Aorta (tissue), 5 donors: ENCODE results near the gene COQ7. TPM values are rescaled to one million over a fixed set of nuclear protein-coding genes. Genes with fewer than 3 reads are reported as not detected.

Source experiments
- ATAC-seq: fragments of 200-7000 bp; cut with Tn5 transposase; one replicate; pipeline ENCODE4 v1.9.1; 2022; ENCODE audit warnings: moderate library complexity; ENCODE audit not compliant: low FRiP score
- DNase-seq, 2 donors: peaks; one replicate each; pipeline ENCODE4 v3.0.0-alpha.2; 2020
- H3K27ac ChIP-seq, 2 donors: one replicate each; pipeline ENCODE4 v1.5.1; 2013; ENCODE audit warnings: low read length in 2 of 2, mild to moderate bottlenecking in 2 of 2, moderate library complexity in 2 of 2, control low read depth in 1 of 2, inconsistent platforms in 1 of 2, low read depth in 1 of 2
- H3K27me3 ChIP-seq, 2 donors: one replicate each; pipeline ENCODE4 v1.6.1; 2013; ENCODE audit warnings: control low read depth in 1 of 2, low read length in 1 of 2, mild to moderate bottlenecking in 1 of 2, moderate library complexity in 1 of 2; ENCODE audit not compliant: insufficient read depth in 2 of 2, control insufficient read depth in 1 of 2
- H3K36me3 ChIP-seq, 2 donors: one replicate each; pipeline ENCODE4 v1.6.1; 2013; ENCODE audit warnings: control low read depth in 1 of 2, low read length in 1 of 2, mild to moderate bottlenecking in 1 of 2; ENCODE audit not compliant: insufficient read depth in 2 of 2, control insufficient read depth in 1 of 2
- H3K4me1 ChIP-seq, 2 donors: one replicate each; pipeline ENCODE4 v1.6.1; 2013; ENCODE audit warnings: low read length in 2 of 2, control low read depth in 1 of 2, mild to moderate bottlenecking in 1 of 2, moderate library complexity in 1 of 2; ENCODE audit not compliant: insufficient read depth in 2 of 2, control insufficient read depth in 1 of 2
- H3K4me3 ChIP-seq, 2 donors: one replicate each; pipeline ENCODE4 v1.5.1; 2013; ENCODE audit warnings: low read length in 2 of 2, control low read depth in 1 of 2, mild to moderate bottlenecking in 1 of 2
- H3K9me3 ChIP-seq: one replicate; pipeline ENCODE4 v1.6.1; 2013; ENCODE audit warnings: mild to moderate bottlenecking, low read length; ENCODE audit not compliant: control insufficient read depth
- WGBS, 2 donors: extraction: QIAGEN DNeasy Blood & Tissue Kit; methylation state at CpG; one replicate each; pipeline ENCODE4 v1.1.7; 2013; 5-methylcytosine and 5-hydroxymethylcytosine counted together
- intact Hi-C, 2 donors: fragments of 100-400 bp; cut with DNase I; formaldehyde crosslinking; loops; one replicate each; pipeline versions ENCODE4 v1.14.2 to v1.15.0; 2022
- polyA plus RNA-seq, 2 donors: library from polyadenylated mRNA; stranded (reverse); fragments of 200-250 nt; gene quantifications; one replicate each; pipeline ENCODE4 v1.2.3, GENCODE V29; 2013
- total RNA-seq, 2 donors: library from RNA; stranded (reverse); fragmentation: NEBNext Ultra II Directional; extraction: Animal tissue kit (Norgen Biotek cat#: 25700); gene quantifications; one replicate each; pipeline ENCODE4 v1.2.1, GENCODE V29; 2021
- donor health status: healthy with polysubstance abuse.
- donor health status: Bipolar disorder and iron deficiency.
- donor health status: DM: no; HTN: no; CAD: no.
- donor health status: DM: no; HTN: no; CAD: no.
- donor health status: DM: yes; HTN: yes; CAD: no.

The COQ7 gene
- total and polyA plus RNA-seq, 4 donors = 12.2 to 19.2 (median 17.8) TPM

GRCh38 chr16:19092653-19093410 is 25.4 kb downstream of the COQ7 start:
- Histone ChIP-seq H3K4me1 (no peaks in the 10 kb centered on the region), H3K4me3 (no peak overlapping the region), H3K9me3 (no peaks in the 10 kb centered on the region), H3K27me3 (no peaks in the 10 kb centered on the region), H3K27ac (no peak overlapping the region), H3K36me3 (no peaks in the 10 kb centered on the region)
- DNase-seq (no peak), ATAC-seq (no peak)
- 70 to 81% methylated on average over 2 of the region's 2 CpGs for WGBS, 2 donors
- intact Hi-C loops = loop anchor here in 1 of 2 donors (5.0 kb wide), 1 partner anchor 79 kb away; no protein-coding TSS in a partner anchor

GRCh38 chr16:19093631-19094541 is 26.5 kb downstream of the COQ7 start:
- Histone ChIP-seq H3K4me1 (no peaks in the 10 kb centered on the region), H3K27ac (no peak overlapping the region), H3K27me3 (no peaks in the 10 kb centered on the region), H3K36me3 (no peaks in the 10 kb centered on the region), H3K9me3 (peaks cover 2% of the 10 kb centered on the region), H3K4me3 (no peak overlapping the region)
- no peak for ATAC-seq
- 79 to 82% methylated on average over 13 to 15 of the region's 15 CpGs for WGBS, 2 donors
- DNase-seq = no peak
- intact Hi-C loops = loop anchor here in 1 of 2 donors (5.0 kb wide), 1 partner anchor 78 kb away; no protein-coding TSS in a partner anchor

DNA sequence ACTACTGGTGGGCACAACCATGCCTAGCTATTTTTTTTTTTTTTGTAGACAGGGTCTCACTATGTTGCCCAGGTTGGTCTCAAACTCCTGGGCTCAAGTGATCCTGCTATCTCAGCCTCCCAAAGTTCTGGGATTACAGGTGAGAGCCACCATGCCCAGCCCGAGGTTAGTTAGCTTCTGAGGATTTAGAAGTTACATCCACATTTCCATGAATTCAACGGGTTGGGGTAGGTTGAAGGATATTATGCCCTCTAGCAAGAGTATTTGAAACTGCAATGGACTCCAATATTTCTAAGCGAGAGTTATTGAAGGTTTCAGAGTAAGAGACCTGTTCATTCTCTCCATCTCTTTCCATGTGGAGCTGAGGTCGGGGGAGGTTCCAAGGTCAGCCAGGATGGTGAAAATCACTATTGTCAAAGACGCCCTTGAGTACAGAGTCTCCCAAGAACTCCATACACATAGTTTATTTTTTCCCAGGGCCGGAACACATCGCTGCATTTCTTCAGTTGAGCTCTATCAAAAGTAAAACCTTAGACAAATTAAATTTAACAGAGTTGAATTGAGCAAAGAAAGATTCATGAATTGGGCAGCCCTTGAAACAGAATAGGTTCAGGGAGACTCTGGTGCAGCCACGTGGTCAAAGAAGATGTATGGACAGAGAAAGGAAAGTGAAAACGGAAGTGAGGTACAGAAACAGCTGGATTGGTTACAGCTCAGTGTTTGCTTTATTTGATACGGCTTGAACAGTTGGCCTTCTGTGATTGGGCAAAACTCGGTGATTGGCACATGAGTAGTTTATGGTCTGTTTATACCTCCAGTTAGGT is 27.3 kb downstream of the COQ7 start:
- Histone ChIP-seq H3K9me3 (peaks cover 2% of the 10 kb centered on the region), H3K36me3 (no peaks in the 10 kb centered on the region), H3K27me3 (no peaks in the 10 kb centered on the region), H3K4me1 (no peaks in the 10 kb centered on the region), H3K27ac (no peak overlapping the region), H3K4me3 (no peak overlapping the region)
- DNase-seq (no peak), ATAC-seq (no peak)
- WGBS, 2 donors = 69 to 72% methylated on average over 11 of the region's 11 CpGs
- intact Hi-C loops = loop anchor here in 1 of 2 donors (5.0 kb wide), 1 partner anchor 78 kb away; no protein-coding TSS in a partner anchor

DNA sequence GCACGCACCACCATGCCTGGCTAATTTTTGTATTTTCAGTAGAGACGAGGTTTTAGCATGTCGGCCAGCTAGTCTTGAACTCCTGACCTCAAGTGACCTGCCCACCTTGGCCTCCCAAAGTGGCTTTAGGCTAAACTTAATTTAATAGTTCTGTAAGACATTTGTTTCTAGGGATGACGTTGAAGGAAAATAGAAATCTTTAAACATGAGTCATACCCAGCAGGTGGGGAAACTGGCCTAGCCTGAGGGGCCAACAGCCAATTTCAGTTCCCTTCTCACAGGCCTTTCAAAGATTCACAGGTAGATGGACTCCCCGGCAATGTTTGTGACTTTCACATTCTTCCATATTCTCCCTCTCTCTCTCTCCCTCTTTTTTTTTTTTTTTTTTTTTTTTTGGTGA is 28.2 kb downstream of the COQ7 start:
- Histone ChIP-seq H3K27ac (no peak overlapping the region), H3K36me3 (no peaks in the 10 kb centered on the region), H3K9me3 (peaks cover 2% of the 10 kb centered on the region), H3K4me1 (no peaks in the 10 kb centered on the region), H3K4me3 (no peak overlapping the region), H3K27me3 (no peaks in the 10 kb centered on the region)
- no peak for DNase-seq
- intact Hi-C loops = no loop called here
- ATAC-seq = no peak
- 79 to 86% methylated on average over 5 of the region's 5 CpGs for WGBS, 2 donors

DNA sequence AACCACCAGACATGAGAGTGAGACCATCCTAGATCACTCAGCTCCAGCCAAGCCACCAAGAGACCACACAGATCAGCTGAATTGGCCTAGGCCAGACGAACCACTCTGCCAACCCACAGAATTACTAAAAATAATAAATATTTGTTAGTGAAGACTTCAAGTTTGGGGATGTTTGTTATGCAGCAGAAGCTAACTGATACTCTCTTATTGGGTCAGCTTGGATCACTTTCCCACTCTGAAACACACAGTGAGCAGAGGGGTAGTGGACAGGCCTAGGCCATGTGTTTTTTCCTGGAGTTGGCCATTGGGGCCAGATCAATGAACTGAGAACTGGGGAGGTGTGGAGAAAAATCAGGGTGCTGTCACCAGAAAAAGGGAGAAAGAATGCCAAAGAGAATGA is 30.8 kb downstream of the COQ7 start:
- no peak for ATAC-seq
- no peaks in the 10 kb centered on the region for H3K36me3 ChIP-seq
- WGBS, 2 donors = 81 to 83% methylated on average over 1 of the region's 1 CpG

DNA sequence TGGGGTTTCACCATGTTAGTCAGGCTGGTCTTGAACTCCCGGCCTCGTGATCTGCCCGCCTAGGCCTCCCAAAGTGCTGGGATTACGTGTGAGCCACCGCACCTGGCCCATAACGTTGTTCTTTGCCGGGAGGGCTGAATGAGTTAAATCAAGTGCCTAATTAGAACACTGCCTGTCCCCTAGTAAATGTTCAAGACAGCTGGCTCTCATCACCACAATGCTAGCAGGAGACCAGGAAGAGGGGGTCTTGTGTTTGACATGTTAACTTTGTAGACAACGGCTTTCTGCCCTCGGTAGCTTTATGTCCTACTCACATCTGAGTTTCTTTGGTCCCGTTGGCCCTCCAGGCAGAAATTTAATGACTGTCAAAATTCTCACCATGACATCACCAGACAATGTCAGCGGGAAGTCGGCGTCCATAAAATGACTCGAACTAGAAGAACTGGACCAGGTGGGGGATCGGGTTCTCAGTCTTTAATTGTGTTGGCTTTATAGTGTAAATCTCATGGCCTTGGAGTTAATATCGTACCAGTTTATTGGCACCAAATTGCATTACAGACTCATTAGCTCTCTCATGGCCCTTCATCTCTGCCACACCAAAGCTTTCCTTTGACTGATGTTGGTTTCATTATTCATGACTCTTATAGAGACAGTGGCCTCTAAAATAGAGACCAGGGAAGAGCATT is 34.9 kb downstream of the COQ7 start:
- Histone ChIP-seq H3K4me3 (no peak overlapping the region), H3K36me3 (no peaks in the 10 kb centered on the region), H3K27me3 (no peaks in the 10 kb centered on the region), H3K4me1 (no peaks in the 10 kb centered on the region), H3K27ac (no peak overlapping the region), H3K9me3 (peaks cover 2% of the 10 kb centered on the region)
- WGBS, 2 donors = 67 to 70% methylated on average over 16 of the region's 16 CpGs
- intact Hi-C loops = no loop called here
- no peak for ATAC-seq
- no peak for DNase-seq

More for the DNA sequence above, 30.8 kb downstream of the COQ7 start:
- no peak overlapping the region for H3K27ac ChIP-seq
- no peaks in the 10 kb centered on the region for H3K4me1 ChIP-seq
- intact Hi-C loops = no loop called here
- H3K9me3 ChIP-seq = peaks cover 2% of the 10 kb centered on the region
- no peaks in the 10 kb centered on the region for H3K27me3 ChIP-seq
- no peak for DNase-seq
- H3K4me3 ChIP-seq = no peak overlapping the region

DNA sequence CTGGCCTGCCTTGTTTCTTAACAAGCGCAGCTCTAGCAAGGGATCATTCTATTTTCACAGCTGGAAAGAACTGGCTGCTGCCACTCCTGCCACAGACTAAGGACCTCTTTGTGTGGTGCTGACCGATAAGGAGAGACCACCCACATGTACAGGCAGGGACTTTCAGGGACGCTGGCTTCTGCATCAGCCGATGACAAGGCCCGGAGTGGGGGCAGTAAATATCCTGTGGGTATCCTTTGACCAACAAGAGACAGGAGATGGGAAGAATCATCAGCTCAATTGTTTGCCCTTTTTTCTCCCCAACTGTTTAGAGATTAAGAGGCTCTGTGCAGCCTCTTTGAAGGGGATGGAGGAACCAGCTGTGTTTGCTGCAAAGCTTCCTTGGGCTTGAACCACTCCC is 37.2 kb downstream of the COQ7 start:
- Histone ChIP-seq H3K27me3 (no peaks in the 10 kb centered on the region), H3K9me3 (no peaks in the 10 kb centered on the region), H3K4me1 (no peaks in the 10 kb centered on the region), H3K27ac (no peak overlapping the region), H3K36me3 (no peaks in the 10 kb centered on the region), H3K4me3 (no peak overlapping the region)
- no peak for DNase-seq
- WGBS, 2 donors = 63 to 67% methylated on average over 5 of the region's 5 CpGs
- ATAC-seq = no peak
- intact Hi-C loops = no loop called here

- no peaks in the 10 kb centered on the region for H3K36me3 ChIP-seq
- ATAC-seq = no peak
- no peak overlapping the region for H3K4me3 ChIP-seq
- H3K27ac ChIP-seq = no peak overlapping the region
- DNase-seq = no peak
- 75 to 79% methylated on average over 6 of the region's 6 CpGs for WGBS, 2 donors
- no peaks in the 10 kb centered on the region for H3K27me3 ChIP-seq
- no peaks in the 10 kb centered on the region for H3K9me3 ChIP-seq
- no peaks in the 10 kb centered on the region for H3K4me1 ChIP-seq
- intact Hi-C loops = no loop called here
Measured at GRCh38 chr16:19105131-19105530, 37.7 kb downstream of the COQ7 start.
